Stimulated activated CD8-positive, alpha-beta memory T cell treated with anti-CD3 and anti-CD28 coated beads, Interleukin-15, amount 100 ng/mL, for 1 hour (primary cell): Measurements from ENCODE around the gene DEK.
"Not testable (repeated sequence)": the region's sequence is repeated elsewhere in the genome, so short reads cannot be mapped to it uniquely, and the experiment has no call there.

Experiments
- DNase-seq: peaks from one replicate; pipeline ENCODE4 v3.0.0-alpha.2; 2020; ENCODE audit warnings: low read depth

The DEK gene

DNA sequence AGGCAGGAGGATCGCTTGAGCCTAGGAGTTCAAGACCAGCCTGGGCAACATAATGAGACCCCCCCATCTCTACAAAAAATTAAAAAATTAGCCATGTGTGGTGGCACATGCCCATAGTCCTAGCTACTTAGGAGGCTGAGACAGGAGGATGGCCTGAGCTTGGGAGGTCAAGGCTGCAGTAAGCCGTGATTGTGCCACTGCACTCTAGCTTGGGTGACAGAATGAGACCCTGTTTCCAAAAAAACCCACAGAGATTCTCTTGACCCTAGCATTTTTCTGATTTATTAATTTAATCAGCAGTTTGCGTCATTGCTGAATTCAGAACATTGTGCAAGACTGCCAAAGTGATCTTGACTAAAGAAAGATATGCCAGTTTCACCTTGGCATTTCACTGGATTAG is 72.3 kb downstream of the DEK start:
- no peak for DNase-seq

DNA sequence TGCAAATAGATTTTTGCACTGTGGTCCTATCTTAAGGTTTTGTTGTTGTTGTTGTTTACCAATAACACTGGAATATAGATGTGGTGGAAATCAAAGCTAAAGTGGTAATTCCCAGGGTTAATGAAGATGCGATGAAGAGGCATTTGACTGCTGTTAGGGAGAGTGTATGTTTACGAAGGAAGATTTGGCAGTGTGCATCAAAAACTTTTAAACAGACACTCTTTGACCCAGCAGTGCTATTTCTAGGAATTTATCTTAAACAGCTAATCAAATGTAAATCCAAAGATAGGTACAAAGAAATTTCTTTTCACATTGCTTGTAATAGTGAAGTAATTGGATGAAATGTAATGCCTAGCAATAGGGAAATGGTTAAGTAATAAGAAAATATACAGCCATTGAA is 75.1 kb downstream of the DEK start:
- no peak for DNase-seq

DNA sequence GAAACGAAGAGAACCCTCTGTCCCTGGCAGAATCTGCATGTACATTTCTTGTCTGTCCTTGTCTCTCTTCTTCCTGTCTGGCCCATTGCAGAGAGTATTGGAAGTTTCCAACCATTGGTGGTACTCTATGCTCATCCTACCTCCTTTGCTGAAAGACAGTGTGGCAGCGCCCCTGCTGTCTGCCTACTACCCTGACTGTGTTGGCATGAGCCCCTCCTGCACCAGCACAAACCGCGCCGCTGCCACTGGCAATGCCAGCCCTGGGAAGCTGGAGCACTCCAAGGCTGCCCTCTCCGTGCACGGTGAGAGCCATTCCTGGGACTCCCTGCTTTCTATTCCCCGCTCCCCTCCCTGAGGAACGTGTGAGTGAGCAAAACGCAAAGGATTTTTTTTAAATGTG is 76.6 kb downstream of the DEK start:
- DNase-seq, result no peak

DNA sequence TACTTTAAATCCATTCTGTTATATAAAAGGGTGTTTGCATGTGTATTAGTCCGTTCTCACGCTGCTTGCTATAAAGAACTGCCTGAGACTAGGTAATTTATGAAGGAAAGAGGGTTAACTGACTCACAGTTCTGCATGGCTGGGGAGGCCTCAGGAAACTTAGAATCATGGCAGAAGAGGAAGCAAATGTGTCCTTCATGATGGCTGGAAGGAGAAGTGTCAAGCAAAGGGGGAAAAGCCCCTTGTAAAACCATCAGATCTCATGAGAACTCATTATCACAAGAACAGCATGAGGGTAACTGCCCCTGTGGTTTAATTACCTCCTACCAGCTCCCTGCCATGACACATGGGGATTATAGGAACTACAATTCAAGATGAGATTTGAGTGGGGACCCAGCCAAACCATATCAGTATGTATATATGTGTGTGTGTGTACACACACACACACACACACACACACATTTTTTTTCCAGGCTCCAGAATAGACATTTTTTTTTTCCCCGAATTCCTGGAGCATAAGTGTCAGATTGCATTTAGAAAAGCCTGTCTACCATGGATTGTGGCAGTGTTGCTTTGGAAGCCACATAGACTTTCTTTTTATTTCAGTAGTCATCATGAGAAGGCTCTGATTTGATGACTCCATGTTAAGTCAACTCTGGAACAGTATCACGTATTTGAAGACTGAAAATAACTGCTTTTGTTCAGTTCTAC is 77.6 kb downstream of the DEK start:
- no peak for DNase-seq

DNA sequence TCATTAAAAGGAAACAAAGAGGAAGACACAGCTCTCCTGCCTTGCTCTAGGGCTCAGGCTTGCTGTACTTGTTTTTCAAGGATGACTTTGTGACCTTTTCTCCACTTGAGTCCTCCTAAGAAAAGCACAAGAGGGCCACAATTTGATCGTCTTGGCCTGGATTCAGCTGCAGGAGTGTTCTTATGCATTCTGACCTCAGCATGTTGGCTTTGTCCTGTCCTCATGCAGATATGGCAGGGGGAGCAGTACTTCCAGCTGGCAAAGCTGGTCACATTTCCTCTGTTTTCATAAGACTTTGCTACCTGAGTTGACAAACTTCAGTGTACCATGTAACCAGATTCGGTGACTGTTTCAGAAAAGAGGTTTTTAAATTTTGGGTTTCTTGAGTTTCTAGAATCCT is 78.3 kb downstream of the DEK start:
- DNase-seq, result no peak

DNA sequence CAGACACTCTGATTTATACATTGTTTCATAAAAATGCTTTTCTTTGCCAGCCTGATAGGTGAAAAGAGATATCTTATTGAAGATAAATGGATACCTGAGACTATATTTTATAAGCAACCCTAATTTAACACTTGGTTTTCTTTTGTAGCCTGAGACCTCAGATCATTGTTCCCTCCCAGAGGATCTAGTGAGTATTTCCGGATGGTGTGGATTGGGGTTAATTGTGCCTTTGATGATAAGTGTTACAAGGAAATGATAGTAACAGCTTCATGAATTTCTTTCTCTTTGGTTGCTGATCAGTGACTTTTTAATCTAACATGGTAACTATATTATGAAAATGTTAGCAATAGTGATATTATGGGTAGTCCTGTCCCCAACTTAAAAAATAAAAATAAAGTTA is 78.7 kb downstream of the DEK start:
- no peak for DNase-seq

DNA sequence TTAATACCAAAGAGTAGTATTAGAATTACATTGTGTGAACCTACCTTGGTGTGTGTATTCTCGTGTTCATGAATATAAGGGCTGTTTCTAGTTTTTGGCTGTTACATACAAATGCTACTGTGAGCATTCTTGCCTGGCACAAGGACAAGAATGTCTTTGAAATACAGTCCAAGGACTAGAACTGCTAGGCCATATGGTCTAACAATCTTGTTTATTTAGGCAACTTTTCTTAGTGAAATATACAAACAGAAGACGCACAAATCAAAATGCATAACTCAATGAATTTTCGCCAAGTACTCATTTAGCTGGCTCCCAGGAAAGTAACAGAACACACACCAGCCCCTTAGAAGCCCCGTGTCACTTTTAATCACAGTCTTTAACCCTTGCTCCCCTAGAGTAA is 80.6 kb downstream of the DEK start:
- no peak for DNase-seq

DNA sequence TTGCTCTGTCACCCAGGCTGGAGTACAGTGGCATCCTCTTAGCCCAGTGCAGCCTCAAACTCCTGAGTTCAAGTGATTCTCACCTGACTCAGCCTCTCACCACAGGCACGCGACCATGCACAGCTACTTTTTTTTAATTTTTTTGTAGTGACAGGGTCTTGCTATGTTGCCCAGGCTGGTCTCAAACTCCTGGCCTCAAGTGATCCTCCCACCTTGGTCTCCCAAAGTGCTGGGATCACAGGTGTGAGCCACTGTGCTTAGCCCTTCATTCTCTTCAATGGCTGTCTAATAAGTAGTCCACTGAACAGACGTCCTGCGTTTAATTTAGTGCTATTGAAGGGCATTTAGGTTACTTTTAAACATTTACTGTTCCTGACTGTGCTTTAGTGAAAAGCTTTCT is 81.8 kb downstream of the DEK start:
- DNase-seq, result no peak

DNA sequence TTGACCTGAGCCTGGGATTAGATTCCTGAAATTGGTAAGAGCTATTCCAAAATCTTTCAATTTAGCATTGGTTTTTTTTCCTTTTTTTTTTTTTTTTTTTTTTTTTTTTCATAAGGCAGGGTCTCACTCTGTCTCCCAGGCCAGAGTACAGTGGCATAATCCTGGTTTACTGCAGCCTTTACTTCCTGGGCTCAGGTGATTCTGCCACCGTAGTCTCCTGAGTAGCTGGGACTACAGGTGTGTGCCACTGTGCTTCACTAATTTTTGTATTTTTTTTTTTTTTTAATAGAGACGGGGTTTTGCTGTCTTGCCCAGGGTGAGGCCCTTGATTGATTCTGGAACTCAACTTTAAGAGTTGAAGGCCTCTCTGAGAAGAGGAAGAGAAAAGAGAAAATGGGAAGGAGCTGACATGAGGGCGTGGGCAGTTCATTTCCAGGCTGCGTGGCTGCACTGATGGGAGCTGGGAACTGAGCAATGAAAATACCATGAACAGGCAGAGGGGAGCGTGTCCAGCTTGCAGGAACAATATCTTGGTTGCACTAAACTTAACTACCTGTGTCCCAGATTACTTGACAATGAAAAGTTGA is 84.5 kb downstream of the DEK start:
- DNase-seq, result no peak

DNA sequence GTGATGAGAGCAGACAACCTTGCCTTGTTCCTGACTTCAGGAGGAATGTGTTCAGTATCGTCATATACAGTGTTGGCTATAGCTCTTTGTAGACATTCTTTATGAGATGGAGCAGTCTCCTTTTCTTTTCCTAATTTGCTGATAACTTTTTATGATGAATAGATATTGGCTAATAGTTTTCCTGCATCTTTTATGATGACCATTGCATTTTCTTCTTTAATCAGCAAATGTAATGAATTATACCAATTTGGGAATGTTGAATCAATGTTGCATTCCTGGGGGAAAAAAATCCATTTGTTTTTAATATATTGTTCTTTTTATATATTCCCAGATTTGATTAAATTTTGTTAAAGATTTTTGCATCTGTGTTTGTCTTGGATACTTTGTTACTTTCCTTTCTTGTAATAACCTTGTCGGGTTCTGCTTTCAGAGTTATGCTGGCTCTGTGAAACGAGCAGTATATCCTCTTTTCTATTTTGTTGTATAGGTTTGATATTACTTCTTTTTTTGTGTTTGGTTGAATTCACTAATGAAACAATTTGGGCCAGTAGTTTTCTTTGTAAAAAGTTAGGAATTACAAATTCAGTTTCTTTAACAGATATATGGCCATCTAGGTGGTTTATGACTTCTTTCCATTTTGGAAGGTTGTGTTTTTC is 85.2 kb downstream of the DEK start:
- DNase-seq, result no peak

DNA sequence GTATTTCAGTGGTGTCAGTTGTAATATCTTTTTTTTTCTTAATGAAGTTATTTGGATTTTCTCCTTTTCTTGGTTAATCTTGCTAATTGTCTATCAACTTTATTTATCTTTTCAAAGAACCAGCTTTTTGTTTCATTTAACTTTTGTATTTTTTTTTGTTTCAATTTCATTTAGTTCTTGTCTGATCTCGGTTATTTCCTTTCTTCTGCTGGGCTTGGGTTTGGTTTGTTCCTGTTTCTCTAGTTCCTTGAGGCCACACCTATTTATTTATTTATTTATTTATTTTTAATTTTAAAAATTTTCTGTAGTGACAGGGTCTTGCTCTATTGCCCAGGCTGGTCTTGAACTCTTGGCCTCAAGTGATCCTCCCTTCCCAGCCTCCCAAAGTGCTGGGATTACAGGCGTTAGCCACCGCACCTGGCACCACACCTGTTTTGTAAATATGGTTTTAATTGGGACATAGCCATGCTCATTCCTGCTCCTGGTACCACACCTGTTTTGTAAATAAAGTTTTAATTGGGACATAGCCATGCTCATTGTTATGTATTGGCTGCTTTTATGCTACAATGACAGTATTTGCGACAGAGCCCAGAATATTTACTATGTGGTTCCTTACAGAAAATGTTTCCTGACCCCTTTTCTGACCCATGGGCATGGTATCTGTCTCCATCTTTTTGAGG is 86.9 kb downstream of the DEK start:
- no peak for DNase-seq

DNA sequence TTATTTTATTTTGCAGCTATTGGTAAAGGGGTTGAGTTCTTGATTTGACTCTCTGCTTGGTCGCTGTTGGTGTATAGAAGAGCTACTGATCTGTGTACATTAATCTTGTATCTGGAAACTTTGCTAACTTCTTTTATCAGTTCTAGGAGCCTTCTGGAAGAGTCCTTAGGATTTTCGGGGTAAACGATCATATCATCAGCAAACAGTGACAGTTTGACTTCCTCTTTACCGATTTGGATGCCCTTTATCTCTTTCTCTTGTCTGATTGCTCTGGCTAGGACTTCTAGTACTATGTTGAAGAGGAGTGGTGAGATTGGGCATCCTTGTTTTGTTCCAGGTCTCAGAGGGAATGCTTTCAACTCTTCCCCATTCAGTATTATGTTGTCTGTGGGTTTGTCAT is 88.1 kb downstream of the DEK start:
- DNase-seq, result not testable (repeated sequence)
